NCI-H82 treated with DMSO at 0.1 percent for 48 hours (cell line): Measurements from ENCODE around the gene TASP1.
A peak's percentile ranks its signal among the peaks of the same experiment; 100 is the strongest.
"Not testable (repeated sequence)": the region's sequence is repeated elsewhere in the genome, so short reads cannot be mapped to it uniquely, and the experiment has no call there.

ENCODE experiments used
- DNase-seq: peaks from one replicate; lab custom pipeline; 2025; ENCODE audit not compliant: unreplicated experiment; lab: John Stamatoyannopoulos, UW

TASP1 gene

DNA sequence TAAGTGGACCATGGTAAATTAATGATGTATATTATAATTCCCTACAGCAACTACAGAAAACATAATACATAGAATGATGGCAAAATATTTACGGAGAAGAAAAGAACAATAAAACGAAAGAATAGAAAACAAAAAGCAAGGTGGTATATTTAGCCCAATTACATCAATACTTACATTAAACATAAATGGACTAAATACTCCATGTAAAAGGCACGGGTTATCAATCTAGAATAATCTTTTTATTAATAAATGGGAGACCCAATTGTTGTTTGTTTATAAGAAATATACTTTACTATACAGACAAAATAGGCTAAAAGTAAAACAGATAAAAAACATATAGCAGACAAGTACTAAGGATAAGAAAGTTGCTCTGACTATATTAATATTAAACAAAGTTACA, 137.2 kb downstream of the TASP1 start:
- DNase-seq = no peak

GRCh38 chr20:13494019-13494418, 144.7 kb downstream of the TASP1 start:
- no peak for DNase-seq

DNA sequence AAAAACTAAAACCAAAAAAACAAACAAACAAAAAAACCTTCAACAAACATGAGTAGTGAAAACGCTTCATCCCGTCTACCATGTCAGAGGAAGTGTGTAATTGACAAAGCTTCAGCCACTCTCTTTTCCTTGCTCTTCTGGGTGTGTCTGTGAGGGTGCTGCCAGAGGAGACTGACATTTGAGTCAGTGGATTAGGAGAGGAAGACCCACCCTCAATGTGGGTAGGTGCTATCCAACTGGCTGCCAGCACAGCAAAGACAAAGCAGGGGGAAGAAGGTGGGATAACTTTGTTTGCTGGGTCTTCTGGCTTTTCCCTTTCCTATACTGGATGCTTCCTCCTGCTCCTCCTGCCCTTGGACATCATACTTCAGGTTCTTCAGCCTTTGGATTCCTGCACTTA, 145.6 kb downstream of the TASP1 start:
- no peak for DNase-seq

DNA sequence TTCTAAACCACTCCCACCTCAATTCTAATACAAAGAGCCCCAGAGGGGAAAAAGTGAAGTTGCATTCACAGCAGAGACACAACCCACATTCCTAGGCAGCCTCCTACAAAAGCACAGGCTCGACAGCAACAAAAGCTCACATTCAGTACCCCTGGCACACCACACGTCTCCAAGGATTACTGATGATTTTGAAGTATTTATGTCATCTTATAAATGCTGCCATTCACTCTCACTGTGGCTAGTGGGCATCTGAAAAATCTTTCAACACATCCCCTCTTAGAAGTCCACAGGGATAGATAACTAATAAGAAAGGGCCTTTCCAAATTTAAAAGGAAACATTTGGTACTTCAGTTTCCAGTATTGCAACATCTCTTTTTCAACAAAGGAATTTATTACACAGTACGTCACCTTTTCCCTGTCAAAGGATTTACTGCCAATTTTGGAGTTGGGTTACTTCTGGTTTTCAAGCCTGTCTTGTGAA, 146.7 kb downstream of the TASP1 start:
- DNase-seq = no peak

DNA sequence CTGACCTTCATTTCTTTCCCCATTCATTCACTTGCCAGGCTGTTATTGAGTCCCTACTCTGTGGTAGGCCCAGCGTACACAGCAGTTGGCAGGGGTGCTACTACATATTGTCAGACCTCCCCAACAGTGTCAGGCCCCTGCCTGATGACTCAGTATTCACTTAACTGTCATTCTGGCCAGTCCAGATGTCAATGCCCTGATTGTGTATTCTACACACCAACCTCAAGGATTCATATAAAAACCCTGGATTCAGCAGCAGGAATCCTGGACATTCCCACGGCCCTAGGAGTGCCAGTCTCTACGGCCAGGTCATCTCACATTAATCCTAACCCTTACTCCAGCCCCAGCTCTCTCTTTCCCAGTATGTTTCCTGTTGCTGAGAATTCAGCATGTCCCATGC, 151.5 kb downstream of the TASP1 start:
- no peak for DNase-seq

DNA sequence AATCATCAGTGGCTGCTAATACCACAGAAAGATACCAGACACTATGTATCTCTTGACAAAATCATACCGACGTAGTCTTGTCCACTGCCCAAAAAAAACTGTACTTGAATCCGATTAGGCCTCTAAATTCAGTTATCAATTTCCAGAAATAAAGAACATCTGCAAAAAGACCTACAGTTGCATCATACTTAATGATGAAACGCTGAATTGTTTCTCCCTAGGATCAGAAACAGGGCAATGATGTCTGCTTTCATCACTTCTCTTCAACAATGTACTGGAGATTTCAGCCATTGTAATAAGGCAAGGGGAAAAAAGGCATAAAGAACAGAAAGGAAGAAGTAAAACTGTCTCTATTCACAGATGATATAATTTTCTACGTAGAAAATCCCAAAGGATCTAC, 152.0 kb downstream of the TASP1 start:
- no peak for DNase-seq

- no peak for DNase-seq
These were observed 153.2 kb downstream of the TASP1 start for GRCh38 chr20:13485576-13485975.

GRCh38 chr20:13485019-13485418, 153.7 kb downstream of the TASP1 start:
- not testable (repeated sequence) for DNase-seq

DNA sequence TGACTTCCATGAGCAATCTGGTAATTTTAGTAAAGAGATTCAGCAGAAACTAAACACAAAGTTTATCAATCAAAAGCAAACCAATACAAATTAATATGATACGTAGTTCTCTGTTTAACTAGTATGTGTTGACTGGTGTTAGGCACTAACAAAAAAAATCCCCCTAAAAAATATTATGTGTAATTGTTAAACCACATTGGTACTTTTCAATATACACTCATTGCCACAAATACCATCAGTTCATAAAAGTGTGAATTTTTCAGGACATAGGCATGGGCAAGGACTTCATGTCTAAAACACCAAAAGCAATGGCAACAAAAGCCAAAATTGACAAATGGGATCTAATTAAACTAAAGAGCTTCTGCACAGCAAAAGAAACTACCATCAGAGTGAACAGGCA, 155.3 kb downstream of the TASP1 start:
- DNase-seq = not testable (repeated sequence)

DNA sequence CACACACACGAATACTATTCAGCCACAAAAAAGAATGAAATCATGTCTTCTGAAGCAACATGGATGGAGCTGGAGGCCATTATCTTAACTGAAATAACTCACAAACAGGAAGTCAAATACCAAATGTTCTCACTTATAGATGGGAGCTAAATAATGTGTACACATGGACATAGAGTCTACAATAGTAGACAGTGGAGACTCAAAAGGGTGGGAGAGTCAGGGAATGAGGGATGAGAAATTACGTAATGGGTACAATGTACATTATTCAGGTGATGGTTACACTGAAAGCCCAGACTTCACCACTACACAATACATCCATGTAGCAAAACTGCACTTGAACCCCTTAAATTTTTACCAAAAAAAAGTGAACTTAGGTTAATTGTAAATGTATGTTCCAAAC, 160.4 kb downstream of the TASP1 start:
- no peak for DNase-seq

DNA sequence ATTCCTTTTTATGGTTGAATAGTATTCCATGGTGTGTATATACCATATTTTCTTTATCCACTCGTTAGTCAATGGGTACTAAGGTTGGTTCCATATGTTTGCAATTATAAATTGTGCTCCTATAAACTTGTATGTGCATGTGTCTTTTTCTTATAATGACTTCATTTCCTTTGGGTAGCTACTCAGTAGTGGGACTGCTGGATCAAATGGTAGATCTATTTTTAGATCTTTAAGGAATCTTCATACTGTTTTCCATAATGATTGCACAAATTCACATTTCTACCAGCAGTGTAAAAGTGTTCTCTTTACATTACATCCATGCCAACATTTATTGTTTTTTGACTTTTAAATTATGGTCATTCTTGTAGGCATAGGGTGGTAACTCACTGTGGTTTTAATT, 164.3 kb downstream of the TASP1 start:
- DNase-seq = no peak

GRCh38 chr20:13469262-13469661, 169.5 kb downstream of the TASP1 start:
- DNase-seq = no peak

DNA sequence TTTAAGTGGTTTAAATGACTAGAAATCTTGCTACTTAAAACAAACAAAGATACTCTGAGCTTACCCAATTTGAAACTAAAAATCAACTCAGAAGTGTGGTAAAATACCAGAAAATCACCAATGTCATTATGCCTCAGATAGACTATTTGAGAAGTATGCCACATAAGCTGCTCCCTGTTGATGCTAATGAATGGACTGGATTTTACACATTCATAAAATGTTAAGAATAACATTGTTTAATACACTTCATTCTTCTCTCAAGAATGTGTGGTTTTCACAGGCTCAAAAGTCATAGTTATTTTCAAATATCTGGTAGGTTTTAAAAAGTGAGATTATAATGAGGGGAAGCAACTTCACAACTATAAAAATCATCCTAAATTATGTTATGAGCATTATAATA, 170.6 kb downstream of the TASP1 start:
- DNase-seq = no peak

DNA sequence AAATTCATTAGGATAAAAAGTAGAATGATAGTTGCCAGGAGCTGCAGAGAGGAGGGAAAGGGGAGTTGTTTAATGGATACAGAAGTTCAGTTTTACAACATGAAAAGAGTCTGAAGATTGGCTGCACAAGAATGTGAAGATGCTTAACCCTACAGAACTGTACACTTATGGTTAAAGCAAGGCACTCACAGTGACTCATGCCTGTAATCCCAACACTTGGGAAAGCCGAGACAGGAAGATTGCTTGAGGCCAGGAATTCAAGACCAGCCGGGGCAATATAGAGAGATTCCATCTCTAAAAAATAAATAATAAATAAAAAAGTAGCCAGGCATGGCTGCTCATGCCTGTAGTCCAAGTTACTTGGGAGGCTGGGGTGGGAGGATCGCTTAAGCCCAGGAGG, 174.0 kb downstream of the TASP1 start:
- DNase-seq = no peak

DNA sequence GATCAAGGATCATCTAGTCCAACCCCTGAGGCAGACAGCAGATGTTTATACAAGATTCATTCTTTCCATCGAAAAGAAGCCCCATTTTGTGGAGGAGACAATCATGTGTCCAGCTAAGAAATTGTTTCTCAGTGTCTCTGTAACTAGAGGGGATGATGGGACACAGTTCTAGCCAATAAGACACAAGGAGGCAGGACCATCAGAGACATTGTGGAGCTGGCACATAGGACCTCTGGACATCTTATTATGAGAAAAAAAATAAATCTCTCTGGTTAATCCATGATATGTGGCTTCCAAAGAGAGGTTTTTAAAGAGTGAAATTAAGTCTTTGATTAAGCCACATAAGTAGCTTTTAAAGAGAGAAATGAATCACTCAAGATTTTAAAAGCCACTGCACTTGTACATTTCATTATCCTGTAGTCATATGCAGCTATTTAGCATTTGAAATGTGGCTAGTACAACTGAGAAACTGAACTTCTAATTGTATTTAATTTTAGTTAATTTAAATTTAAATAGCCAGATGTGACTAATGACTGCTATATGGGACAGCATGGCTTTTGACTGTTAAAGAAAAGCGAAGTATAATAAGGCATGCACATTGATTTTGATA, 176.8 kb downstream of the TASP1 start:
- DNase-seq = no peak

- peak; percentile 30 for DNase-seq
These were observed 179.8 kb downstream of the TASP1 start for GRCh38 chr20:13458860-13459451.

DNA sequence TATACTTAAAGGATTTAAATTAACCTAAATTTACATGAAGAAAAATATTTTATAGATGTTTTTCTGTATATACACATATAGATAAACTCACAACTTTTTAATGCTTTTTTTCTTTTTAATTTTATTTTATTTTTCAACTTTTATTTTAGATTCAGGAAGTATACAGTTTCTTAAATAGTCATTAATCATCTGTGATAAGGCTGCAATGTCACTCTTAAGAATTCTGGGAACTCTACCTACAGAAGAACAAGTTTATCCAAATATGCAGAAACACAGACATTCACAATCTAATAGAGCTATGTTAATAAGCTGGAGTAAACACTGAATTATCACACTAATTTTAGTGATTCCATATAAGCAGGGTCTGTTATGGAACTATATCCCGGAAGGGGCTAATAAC, 181.2 kb downstream of the TASP1 start:
- DNase-seq = no peak

- DNase-seq = no peak
These were observed 183.0 kb downstream of the TASP1 start for GRCh38 chr20:13455713-13456112.

GRCh38 chr20:13453367-13453766, 185.4 kb downstream of the TASP1 start:
- no peak for DNase-seq

GRCh38 chr20:13452470-13453124, 186.1 kb downstream of the TASP1 start:
- DNase-seq = no peak

GRCh38 chr20:13449868-13450434, 188.8 kb downstream of the TASP1 start:
- no peak for DNase-seq
